Endothelial cell (in vitro differentiated cells): ENCODE results near the gene ZNF219. TPM values are rescaled to one million over a fixed set of nuclear protein-coding genes. Genes with fewer than 3 reads are reported as not detected.
A peak's percentile ranks its signal among the peaks of the same experiment; 100 is the strongest.

Experiments used
- DNase-seq: peaks from one replicate; pipeline ENCODE4 v3.0.0; 2021; ENCODE audit warnings: low spot score
- H3K27ac Mint-ChIP-seq: one replicate; pipeline ENCODE4 v1.8.0; 2021; ENCODE audit warnings: mixed read lengths, inconsistent platforms; ENCODE audit not compliant: unreplicated experiment
- H3K27me3 Mint-ChIP-seq: one replicate; pipeline ENCODE4 v1.8.0; 2021; ENCODE audit warnings: mild to moderate bottlenecking, moderate library complexity, mixed read lengths, inconsistent platforms; ENCODE audit not compliant: unreplicated experiment
- H3K36me3 Mint-ChIP-seq: one replicate; pipeline ENCODE4 v1.8.0; 2021; ENCODE audit warnings: mild to moderate bottlenecking, low read depth, mixed read lengths, inconsistent platforms; ENCODE audit not compliant: unreplicated experiment
- H3K4me1 Mint-ChIP-seq: one replicate; pipeline ENCODE4 v1.8.0; 2021; ENCODE audit warnings: mild to moderate bottlenecking, mixed read lengths, inconsistent platforms; ENCODE audit not compliant: unreplicated experiment
- H3K4me3 Mint-ChIP-seq: one replicate; pipeline ENCODE4 v1.8.0; 2021; ENCODE audit warnings: mild to moderate bottlenecking, mixed read lengths, inconsistent platforms; ENCODE audit not compliant: unreplicated experiment
- H3K9me3 Mint-ChIP-seq: one replicate; pipeline ENCODE4 v1.8.0; 2021; ENCODE audit warnings: mixed read lengths, inconsistent platforms; ENCODE audit not compliant: unreplicated experiment
- total RNA-seq: library from RNA; stranded (reverse); fragmentation: NEBNext Ultra II Directional; extraction: Animal tissue kit (Norgen Biotek cat#: 25700); gene quantifications from one replicate; pipeline ENCODE4 v1.2.1, GENCODE V29; 2021; ENCODE audit not compliant: unreplicated experiment
- TF ChIP-seq, protein P1 (sequence below): fragments of 200-600 bp; sonication (generic); IDR thresholded peaks from one replicate; pipeline ENCODE4 v1.5.0; 2021; ENCODE audit warnings: antibody characterized with exemption; ENCODE audit not compliant: unreplicated experiment

ZNF219 gene
- total RNA-seq, 1 donor from 2014 or later, result 27.0 TPM

DNA sequence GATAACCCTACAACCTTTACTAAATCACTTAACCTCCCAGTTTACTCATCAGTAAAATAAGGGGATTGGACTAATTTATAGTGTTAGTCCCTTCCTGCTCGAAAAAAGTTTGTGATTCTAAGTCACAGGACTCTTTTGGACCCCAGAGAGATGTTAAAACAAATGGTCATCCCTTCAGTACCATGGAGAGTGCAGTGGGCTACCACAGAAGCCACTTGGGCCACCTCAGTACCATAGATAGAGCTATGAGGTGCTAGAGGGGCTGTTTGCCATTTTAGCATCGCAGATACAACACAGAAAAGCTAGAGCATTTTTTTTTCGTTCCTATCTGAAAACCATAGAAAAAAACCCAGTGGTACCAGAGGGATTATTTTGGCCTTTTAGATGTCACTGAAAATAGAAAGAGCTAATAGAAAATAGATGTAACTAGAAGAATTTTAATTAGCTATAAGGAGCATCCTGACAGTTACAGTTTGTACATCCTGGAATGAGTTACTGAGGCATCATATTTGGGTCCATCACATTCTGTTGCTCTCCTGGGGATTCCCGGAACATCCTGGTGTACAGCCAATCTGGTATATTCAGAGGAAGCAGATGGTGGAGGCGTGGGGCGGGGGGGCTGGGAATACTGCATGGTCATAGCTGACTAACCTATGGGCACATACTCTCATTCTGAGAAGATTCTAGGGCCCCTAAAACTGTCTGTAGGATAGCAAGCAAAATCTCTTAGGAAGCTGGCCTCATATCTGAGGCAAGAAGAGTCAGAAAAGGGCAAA is 2.8 kb downstream of the ZNF219 start:
- no peak for DNase-seq
- Mint-ChIP-seq H3K4me3 (no peak overlapping the region), H3K27ac (no peak overlapping the region)

DNA sequence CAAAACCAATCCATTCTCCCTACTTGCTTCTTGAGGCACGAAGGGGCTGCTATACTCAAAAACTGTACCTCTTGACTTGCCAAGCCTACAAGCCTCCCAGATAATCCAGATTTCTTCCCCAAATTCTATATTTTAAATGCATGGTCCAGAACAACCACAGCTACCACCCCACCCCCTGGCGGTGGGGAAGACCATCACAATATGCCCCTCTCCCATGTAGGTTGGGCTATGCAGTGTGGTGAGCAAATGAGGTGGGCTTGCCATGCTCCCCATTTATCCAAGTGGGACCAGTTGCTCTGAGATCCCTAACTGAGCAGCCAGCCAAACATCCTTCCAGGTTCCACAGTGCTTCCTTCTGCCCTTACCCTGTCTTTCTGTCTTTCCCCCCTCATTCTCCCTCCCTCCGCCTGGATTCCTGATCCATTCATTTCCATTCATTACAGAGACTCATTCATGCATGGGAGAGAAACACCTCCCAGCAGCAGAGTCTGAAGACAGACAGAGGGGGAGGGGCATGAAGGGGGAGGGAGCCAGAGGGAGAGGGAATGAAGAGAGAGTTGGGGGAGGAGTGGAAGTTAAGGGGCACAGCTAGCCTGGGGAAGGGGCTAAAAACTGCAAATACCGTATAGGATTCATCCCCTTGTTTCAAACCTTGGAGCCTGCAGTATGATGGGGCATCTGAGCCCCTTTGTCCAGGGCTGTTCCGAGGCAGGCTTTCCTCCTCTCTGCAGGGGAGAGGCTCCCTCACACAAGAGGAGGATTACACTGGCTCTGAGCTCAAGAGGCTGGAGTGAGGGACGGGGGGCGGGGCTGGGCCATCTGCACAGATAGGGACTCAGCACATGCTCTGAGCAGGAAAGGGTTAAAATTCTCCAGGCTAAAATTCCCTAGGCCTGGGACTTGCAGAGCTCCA is 4.4 kb downstream of the ZNF219 start:
- Mint-ChIP-seq H3K27ac (no peak overlapping the region), H3K4me3 (no peak overlapping the region), H3K9me3 (no peaks in the 10 kb centered on the region), H3K36me3 (peaks cover 12% of the 10 kb centered on the region), H3K4me1 (peaks cover 14% of the 10 kb centered on the region), H3K27me3 (peaks cover 12% of the 10 kb centered on the region)
- TF ChIP-seq, protein P1, sequence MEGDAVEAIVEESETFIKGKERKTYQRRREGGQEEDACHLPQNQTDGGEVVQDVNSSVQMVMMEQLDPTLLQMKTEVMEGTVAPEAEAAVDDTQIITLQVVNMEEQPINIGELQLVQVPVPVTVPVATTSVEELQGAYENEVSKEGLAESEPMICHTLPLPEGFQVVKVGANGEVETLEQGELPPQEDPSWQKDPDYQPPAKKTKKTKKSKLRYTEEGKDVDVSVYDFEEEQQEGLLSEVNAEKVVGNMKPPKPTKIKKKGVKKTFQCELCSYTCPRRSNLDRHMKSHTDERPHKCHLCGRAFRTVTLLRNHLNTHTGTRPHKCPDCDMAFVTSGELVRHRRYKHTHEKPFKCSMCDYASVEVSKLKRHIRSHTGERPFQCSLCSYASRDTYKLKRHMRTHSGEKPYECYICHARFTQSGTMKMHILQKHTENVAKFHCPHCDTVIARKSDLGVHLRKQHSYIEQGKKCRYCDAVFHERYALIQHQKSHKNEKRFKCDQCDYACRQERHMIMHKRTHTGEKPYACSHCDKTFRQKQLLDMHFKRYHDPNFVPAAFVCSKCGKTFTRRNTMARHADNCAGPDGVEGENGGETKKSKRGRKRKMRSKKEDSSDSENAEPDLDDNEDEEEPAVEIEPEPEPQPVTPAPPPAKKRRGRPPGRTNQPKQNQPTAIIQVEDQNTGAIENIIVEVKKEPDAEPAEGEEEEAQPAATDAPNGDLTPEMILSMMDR, result peak; percentile 72
- DNase-seq, result no peak

More for the DNA sequence above, 2.8 kb downstream of the ZNF219 start:
- Mint-ChIP-seq H3K36me3 (peaks cover 13% of the 10 kb centered on the region), H3K4me1 (peaks cover 25% of the 10 kb centered on the region), H3K9me3 (no peaks in the 10 kb centered on the region), H3K27me3 (peaks cover 13% of the 10 kb centered on the region)
- TF ChIP-seq, protein P1, result no peak

DNA sequence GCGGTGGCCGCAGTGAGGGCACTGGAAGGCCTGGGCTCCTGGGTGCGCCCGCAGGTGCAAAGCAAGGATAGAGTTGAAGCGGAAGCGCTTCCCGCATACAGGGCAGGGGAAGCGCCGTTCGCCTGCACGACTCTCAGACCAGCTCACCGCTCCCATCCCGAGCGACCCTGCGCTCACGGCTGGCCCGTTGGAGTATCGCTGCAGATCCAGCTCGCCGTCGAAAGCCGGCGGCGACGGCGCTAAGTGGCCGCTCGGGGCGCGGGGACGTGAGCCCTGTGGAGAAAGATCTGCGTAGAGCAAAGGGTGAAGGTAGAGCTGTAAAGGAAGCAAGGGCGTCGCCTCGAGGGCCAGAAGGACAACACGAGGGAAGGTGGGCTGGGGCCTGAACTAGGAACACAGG is 5.4 kb downstream of the ZNF219 start:
- Mint-ChIP-seq H3K27me3 (peaks cover 12% of the 10 kb centered on the region), H3K9me3 (no peaks in the 10 kb centered on the region), H3K4me1 (peaks cover 11% of the 10 kb centered on the region), H3K36me3 (peaks cover 8% of the 10 kb centered on the region), H3K27ac (no peak overlapping the region), H3K4me3 (no peak overlapping the region)
- no peak for DNase-seq
- TF ChIP-seq, protein P1, result no peak

DNA sequence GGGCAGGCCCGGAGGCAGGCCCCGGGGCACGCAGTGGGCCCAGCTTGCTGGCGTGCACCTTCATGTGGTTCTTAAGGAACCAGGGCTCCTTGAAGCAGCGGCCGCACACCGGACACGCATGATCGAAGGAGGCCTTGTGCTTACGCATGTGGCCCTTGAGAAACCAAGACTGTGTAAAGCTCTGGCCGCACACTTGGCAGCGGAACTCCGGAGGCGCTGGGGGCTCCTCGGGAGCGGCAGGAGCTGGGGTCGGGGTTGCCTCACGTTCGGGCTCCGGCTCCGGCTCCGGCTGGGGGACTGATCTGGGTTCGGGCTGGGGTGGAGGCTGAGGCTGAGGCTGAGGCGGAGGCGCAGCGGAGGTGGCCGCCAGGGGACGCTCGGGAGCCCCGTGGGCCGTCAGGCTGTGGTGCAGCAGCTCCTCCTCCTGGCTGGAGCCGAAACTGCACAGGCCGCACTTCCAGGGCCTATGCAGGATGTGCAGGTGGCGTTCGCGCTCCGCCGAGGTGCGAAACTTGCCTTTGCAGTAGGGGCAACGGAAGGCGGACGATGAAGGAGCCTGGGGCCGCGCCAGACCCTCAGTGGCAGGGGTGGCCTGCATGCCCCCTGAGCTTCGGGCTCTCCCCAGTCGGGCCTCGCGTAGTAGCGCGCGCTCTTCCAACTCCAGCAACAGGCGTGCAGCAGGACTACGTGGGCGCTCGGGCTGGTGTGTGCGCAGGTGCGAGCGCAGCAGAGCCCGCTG is 6.0 kb downstream of the ZNF219 start:
- TF ChIP-seq, protein P1, result peak; percentile 99
- Mint-ChIP-seq H3K27ac (no peak overlapping the region), H3K27me3 (peaks cover 12% of the 10 kb centered on the region), H3K4me1 (peaks cover 17% of the 10 kb centered on the region), H3K36me3 (peaks cover 8% of the 10 kb centered on the region), H3K9me3 (no peaks in the 10 kb centered on the region), H3K4me3 (no peak overlapping the region)
- DNase-seq, result peak; percentile 94
